Measurements from ENCODE around the gene ZDHHC6. TPM values are rescaled to one million over a fixed set of nuclear protein-coding genes. Genes with fewer than 3 reads are reported as not detected.

ZDHHC6 gene
- total RNA-seq, 1 donor from 2014 or later: 44.5 TPM

GRCh38 chr10:112446055-112446854 lies 459 bp downstream of the ZDHHC6 start:
- Mint-ChIP-seq H3K36me3 (ENCODE audit: low read depth) (peaks cover 64% of the 10 kb centered on the region), H3K4me3 (peak overlapping the region; percentile 89), H3K27me3 (no peaks in the 10 kb centered on the region), H3K9me3 (no peaks in the 10 kb centered on the region), H3K27ac (peak overlapping the region; percentile 90), H3K4me1 (peaks cover 41% of the 10 kb centered on the region)
- CTCF ChIA-PET: interaction anchor here (1.2 kb wide), 1 partner anchor 26 kb away, joined by 7 read pairs; no protein-coding TSS in a partner anchor
- intact Hi-C loops (cut with micrococcal nuclease): loop anchor here (1.0 to 2.0 kb wide), 3 partner anchors 27 to 1879 kb away; partner anchors contain the start of genes GPAM and SMC3
- no peak for ATAC-seq (ENCODE audit: low read depth)
- TF ChIP-seq CTCF (IDR thresholded peaks at IDR 0.05): no peak
- POLR2A ChIA-PET: interaction anchor here (0.8 to 1.9 kb wide), 7 partner anchors 11 to 1527 kb away, joined by 3 to 21 read pairs (median 4); partner anchors contain the start of genes BBIP1, GPAM and SHOC2
- no peak for DNase-seq

GRCh38 chr10:112442063-112442462 lies 4.7 kb downstream of the ZDHHC6 start:
- ATAC-seq (ENCODE audit: low read depth): no peak
- no peak for TF ChIP-seq CTCF (IDR thresholded peaks at IDR 0.05)
- peaks cover 72% of the 10 kb centered on the region for H3K36me3 Mint-ChIP-seq (ENCODE audit: low read depth)
- DNase-seq: no peak
- intact Hi-C loops (cut with micrococcal nuclease): no loop called here
- ChIA-PET CTCF (no interaction called here), POLR2A (no interaction called here)
- no peak overlapping the region for H3K27ac Mint-ChIP-seq
- H3K9me3 Mint-ChIP-seq: no peaks in the 10 kb centered on the region
- H3K4me3 Mint-ChIP-seq: no peak overlapping the region
- H3K27me3 Mint-ChIP-seq: no peaks in the 10 kb centered on the region
- H3K4me1 Mint-ChIP-seq: peaks cover 21% of the 10 kb centered on the region

GRCh38 chr10:112441520-112441919 lies 5.2 kb downstream of the ZDHHC6 start:
- H3K36me3 Mint-ChIP-seq (ENCODE audit: low read depth): peaks cover 71% of the 10 kb centered on the region
- ATAC-seq (ENCODE audit: low read depth) (no peak), DNase-seq (no peak)
- no peaks in the 10 kb centered on the region for H3K27me3 Mint-ChIP-seq
- H3K4me3 Mint-ChIP-seq: no peak overlapping the region
- intact Hi-C loops (cut with micrococcal nuclease): no loop called here
- ChIA-PET CTCF (no interaction called here), POLR2A (no interaction called here)
- no peaks in the 10 kb centered on the region for H3K9me3 Mint-ChIP-seq
- TF ChIP-seq CTCF (IDR thresholded peaks at IDR 0.05): no peak
- peaks cover 21% of the 10 kb centered on the region for H3K4me1 Mint-ChIP-seq
- H3K27ac Mint-ChIP-seq: no peak overlapping the region

- no peaks in the 10 kb centered on the region for H3K27me3 Mint-ChIP-seq
- ChIA-PET CTCF (no interaction called here), POLR2A (no interaction called here)
- H3K4me1 Mint-ChIP-seq: no peaks in the 10 kb centered on the region
- intact Hi-C loops (cut with micrococcal nuclease): loop anchor here (10.0 kb wide), 1 partner anchor 124 kb away; no protein-coding TSS in a partner anchor
- DNase-seq (no peak), ATAC-seq (ENCODE audit: low read depth) (no peak)
- H3K4me3 Mint-ChIP-seq: no peak overlapping the region
- peaks cover 68% of the 10 kb centered on the region for H3K36me3 Mint-ChIP-seq (ENCODE audit: low read depth)
- no peak overlapping the region for H3K27ac Mint-ChIP-seq
- no peaks in the 10 kb centered on the region for H3K9me3 Mint-ChIP-seq
- TF ChIP-seq CTCF (IDR thresholded peaks at IDR 0.05): no peak
Observed at GRCh38 chr10:112438356-112438755, 8.4 kb downstream of the ZDHHC6 start.

- H3K9me3 Mint-ChIP-seq: no peaks in the 10 kb centered on the region
- ChIA-PET CTCF (interaction anchor here (0.8 to 3.1 kb wide), 12 partner anchors 9 to 320 kb away, joined by 3 to 11 read pairs (median 4); partner anchors contain the start of gene GPAM), POLR2A (interaction anchor here (1.5 kb wide), 1 partner anchor 12 kb away, joined by 4 read pairs; the partner anchor contains the start of genes VTI1A and ZDHHC6)
- DNase-seq (no peak), ATAC-seq (ENCODE audit: low read depth) (no peak)
- intact Hi-C loops (cut with micrococcal nuclease): loop anchor here (2.0 to 10.0 kb wide), 4 partner anchors 37 to 318 kb away; partner anchors contain the start of gene GPAM
- no peaks in the 10 kb centered on the region for H3K4me1 Mint-ChIP-seq
- TF ChIP-seq CTCF (IDR thresholded peaks at IDR 0.05): no peak
- no peak overlapping the region for H3K27ac Mint-ChIP-seq
- H3K36me3 Mint-ChIP-seq (ENCODE audit: low read depth): peaks cover 69% of the 10 kb centered on the region
- H3K4me3 Mint-ChIP-seq: no peak overlapping the region
- H3K27me3 Mint-ChIP-seq: no peaks in the 10 kb centered on the region
Observed at GRCh38 chr10:112434988-112435619, 11.6 kb downstream of the ZDHHC6 start.

All from activated B cell treated with CpG ODN at 0.5 μM for 24 hours (primary cell).